ENCODE data around the gene NPHS1.

The NPHS1 gene

GRCh38 chr19:35792312-35792711, 60.0 kb downstream of the NPHS1 start:
- Mint-ChIP-seq H3K27ac (no peak overlapping the region), H3K4me1 (no peaks in the 10 kb centered on the region), H3K27me3 (peaks cover 48% of the 10 kb centered on the region), H3K9me3 (no peaks in the 10 kb centered on the region), H3K36me3 (no peaks in the 10 kb centered on the region), H3K4me3 (no peak overlapping the region)
- ATAC-seq, result no peak

- Mint-ChIP-seq H3K36me3 (no peaks in the 10 kb centered on the region), H3K27ac (no peak overlapping the region), H3K9me3 (no peaks in the 10 kb centered on the region), H3K27me3 (peaks cover 43% of the 10 kb centered on the region), H3K4me1 (no peaks in the 10 kb centered on the region), H3K4me3 (no peak overlapping the region)
- no peak for ATAC-seq
Measured at GRCh38 chr19:35791814-35792279, 60.5 kb downstream of the NPHS1 start.

- Mint-ChIP-seq H3K9me3 (no peaks in the 10 kb centered on the region), H3K4me1 (no peaks in the 10 kb centered on the region)
- ATAC-seq, result no peak
Measured at GRCh38 chr19:35790981-35791813, 61.1 kb downstream of the NPHS1 start.

DNA sequence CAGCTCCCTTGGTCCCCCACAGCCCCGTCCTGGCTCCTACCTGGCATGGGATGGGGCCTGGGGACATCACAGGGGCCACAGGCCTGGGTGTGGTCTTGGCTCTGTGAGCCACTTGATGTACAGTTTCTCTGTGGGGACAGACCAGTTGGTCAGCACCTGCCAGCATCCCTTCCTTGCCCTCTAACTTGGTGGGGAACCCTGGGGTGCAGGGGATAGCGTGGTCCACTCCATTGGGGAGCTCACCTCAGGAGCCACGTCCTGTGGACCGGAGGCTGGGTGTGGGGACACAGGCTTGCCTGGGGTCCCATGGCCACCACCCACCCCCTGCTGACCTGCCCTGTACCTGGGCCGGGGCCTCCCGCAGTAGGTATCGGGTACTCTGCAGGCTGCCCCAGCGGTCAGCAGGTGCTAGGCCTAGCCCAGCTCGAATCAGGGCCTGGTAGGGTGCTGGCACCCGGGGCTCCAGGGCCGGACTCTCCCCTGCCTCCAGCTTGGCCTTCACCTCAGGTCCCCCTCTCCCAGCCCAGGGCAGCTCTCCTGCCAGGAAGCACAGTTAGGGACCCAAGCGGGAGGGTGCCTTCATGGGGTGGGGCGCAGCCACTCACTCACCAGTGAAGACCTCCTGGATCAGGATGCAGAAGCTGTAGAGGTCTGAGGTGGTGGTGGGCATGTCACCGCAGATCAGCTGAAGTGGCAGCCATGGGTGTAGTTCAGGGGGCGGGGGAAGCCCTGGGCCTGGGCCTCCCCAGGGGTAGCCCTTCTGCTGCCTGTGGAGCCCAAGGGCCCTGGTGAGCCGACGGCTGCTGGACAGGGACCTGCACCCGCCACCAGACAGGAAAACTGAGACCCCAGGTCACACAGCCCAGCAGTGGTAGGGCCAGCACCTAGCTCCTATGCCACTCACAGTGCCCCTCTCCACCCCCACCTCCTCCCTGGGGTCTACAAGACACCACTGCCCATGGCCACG, 62.0 kb downstream of the NPHS1 start:
- Mint-ChIP-seq H3K27me3 (peaks cover 32% of the 10 kb centered on the region), H3K9me3 (no peaks in the 10 kb centered on the region), H3K4me3 (no peak overlapping the region), H3K27ac (no peak overlapping the region), H3K4me1 (no peaks in the 10 kb centered on the region), H3K36me3 (no peaks in the 10 kb centered on the region)
- ATAC-seq, result no peak

More at GRCh38 chr19:35790981-35791813, 61.1 kb downstream of the NPHS1 start:
- H3K4me3 Mint-ChIP-seq, result no peak overlapping the region
- H3K36me3 Mint-ChIP-seq, result no peaks in the 10 kb centered on the region
- no peak overlapping the region for H3K27ac Mint-ChIP-seq
- peaks cover 37% of the 10 kb centered on the region for H3K27me3 Mint-ChIP-seq

GRCh38 chr19:35789195-35789977, 62.9 kb downstream of the NPHS1 start:
- Mint-ChIP-seq H3K36me3 (no peaks in the 10 kb centered on the region), H3K27ac (no peak overlapping the region), H3K27me3 (peaks cover 32% of the 10 kb centered on the region), H3K4me1 (no peaks in the 10 kb centered on the region), H3K4me3 (no peak overlapping the region), H3K9me3 (no peaks in the 10 kb centered on the region)
- ATAC-seq, result no peak

GRCh38 chr19:35788205-35788960, 63.9 kb downstream of the NPHS1 start:
- Mint-ChIP-seq H3K9me3 (no peaks in the 10 kb centered on the region), H3K27me3 (peaks cover 23% of the 10 kb centered on the region), H3K27ac (no peak overlapping the region), H3K4me3 (no peak overlapping the region), H3K4me1 (peaks cover 2% of the 10 kb centered on the region), H3K36me3 (no peaks in the 10 kb centered on the region)
- no peak for ATAC-seq

DNA sequence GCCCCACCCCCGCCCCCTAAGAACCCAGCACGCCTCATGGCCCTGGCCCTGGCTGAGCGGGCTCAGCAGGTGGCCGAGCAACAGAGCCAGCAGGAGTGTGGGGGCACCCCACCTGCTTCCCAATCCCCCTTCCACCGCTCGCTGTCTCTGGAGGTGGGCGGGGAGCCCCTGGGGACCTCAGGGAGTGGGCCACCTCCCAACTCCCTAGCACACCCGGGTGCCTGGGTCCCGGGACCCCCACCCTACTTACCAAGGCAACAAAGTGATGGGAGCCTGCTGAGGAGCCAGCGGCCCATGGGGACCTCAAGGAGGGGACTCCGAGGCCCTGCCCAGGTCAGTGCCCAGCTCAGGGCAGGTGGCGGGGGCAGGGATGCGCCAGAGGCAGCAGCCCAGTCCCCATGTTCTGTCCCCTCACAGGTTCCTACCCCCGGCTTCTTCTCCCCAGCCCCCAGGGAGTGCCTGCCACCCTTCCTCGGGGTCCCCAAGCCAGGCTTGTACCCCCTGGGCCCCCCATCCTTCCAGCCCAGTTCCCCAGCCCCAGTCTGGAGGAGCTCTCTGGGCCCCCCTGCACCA, 65.0 kb downstream of the NPHS1 start:
- H3K9me3 Mint-ChIP-seq, result no peaks in the 10 kb centered on the region
- H3K27me3 Mint-ChIP-seq, result peaks cover 12% of the 10 kb centered on the region
- peaks cover 6% of the 10 kb centered on the region for H3K4me1 Mint-ChIP-seq
- no peak for ATAC-seq
- no peaks in the 10 kb centered on the region for H3K36me3 Mint-ChIP-seq
- H3K4me3 Mint-ChIP-seq, result no peak overlapping the region
- no peak overlapping the region for H3K27ac Mint-ChIP-seq

GRCh38 chr19:35786299-35787160, 65.8 kb downstream of the NPHS1 start:
- peak; percentile 4 for ATAC-seq
- H3K27me3 Mint-ChIP-seq, result peaks cover 4% of the 10 kb centered on the region
- H3K36me3 Mint-ChIP-seq, result no peaks in the 10 kb centered on the region
- no peaks in the 10 kb centered on the region for H3K9me3 Mint-ChIP-seq
- H3K4me3 Mint-ChIP-seq, result no peak overlapping the region
- no peak overlapping the region for H3K27ac Mint-ChIP-seq
- H3K4me1 Mint-ChIP-seq, result peaks cover 6% of the 10 kb centered on the region

DNA sequence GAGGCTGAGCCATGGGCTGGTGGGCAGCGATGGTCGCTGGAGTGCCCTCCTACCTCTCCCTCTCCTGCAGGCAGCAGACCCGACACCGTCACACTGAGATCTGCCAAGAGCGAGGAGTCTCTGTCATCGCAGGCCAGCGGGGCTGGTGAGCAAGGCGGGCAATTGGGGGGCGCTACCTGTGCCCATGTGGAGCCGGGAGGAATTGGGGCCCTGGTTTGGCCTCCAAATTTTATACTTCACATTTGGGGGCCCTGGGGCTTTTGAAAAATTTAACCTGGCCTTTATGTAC, 67.0 kb downstream of the NPHS1 start:
- H3K27ac Mint-ChIP-seq, result no peak overlapping the region
- H3K9me3 Mint-ChIP-seq, result no peaks in the 10 kb centered on the region
- ATAC-seq, result no peak
- H3K27me3 Mint-ChIP-seq, result no peaks in the 10 kb centered on the region
- no peaks in the 10 kb centered on the region for H3K36me3 Mint-ChIP-seq
- peaks cover 6% of the 10 kb centered on the region for H3K4me1 Mint-ChIP-seq
- no peak overlapping the region for H3K4me3 Mint-ChIP-seq

DNA sequence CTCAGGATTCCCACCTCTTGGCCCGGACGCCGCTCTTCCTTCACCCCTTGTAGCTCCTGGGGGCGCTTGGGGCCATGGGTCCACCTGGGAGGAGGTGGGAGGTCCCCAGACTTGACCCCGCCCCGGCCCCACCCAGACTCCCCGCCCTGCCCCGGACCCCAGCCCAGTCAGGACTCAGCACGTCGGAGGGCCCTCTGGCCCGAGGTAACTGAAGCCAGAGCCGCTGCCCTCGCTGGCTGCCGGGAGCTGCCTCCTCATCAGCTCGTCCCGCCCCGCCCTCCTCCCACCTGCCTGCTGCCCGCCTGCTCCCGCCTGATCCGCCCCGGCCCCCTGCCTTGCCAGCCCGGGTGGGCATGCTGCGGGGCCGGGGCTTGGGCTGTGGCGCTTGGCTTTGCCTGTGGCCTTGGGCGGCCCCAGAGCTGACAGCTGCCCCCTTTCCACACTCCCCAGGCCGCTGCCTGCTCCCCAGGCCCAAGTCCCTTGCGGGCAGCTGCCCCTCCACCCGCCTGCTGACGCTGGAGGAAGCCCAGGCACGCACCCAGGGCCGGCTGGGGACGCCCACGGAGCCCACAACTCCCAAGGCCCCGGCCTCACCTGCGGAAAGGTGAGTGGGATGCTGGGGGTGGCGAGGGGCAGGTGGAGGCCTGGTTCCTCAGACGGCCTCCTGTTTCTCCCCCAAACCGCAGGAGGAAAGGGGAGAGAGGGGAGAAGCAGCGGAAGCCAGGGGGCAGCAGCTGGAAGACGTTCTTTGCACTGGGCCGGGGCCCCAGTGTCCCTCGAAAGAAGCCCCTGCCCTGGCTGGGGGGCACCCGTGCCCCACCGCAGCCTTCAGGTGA, 67.6 kb downstream of the NPHS1 start:
- Mint-ChIP-seq H3K4me3 (no peak overlapping the region), H3K9me3 (no peaks in the 10 kb centered on the region), H3K27me3 (no peaks in the 10 kb centered on the region), H3K36me3 (no peaks in the 10 kb centered on the region), H3K27ac (no peak overlapping the region), H3K4me1 (peaks cover 6% of the 10 kb centered on the region)
- ATAC-seq, result no peak

DNA sequence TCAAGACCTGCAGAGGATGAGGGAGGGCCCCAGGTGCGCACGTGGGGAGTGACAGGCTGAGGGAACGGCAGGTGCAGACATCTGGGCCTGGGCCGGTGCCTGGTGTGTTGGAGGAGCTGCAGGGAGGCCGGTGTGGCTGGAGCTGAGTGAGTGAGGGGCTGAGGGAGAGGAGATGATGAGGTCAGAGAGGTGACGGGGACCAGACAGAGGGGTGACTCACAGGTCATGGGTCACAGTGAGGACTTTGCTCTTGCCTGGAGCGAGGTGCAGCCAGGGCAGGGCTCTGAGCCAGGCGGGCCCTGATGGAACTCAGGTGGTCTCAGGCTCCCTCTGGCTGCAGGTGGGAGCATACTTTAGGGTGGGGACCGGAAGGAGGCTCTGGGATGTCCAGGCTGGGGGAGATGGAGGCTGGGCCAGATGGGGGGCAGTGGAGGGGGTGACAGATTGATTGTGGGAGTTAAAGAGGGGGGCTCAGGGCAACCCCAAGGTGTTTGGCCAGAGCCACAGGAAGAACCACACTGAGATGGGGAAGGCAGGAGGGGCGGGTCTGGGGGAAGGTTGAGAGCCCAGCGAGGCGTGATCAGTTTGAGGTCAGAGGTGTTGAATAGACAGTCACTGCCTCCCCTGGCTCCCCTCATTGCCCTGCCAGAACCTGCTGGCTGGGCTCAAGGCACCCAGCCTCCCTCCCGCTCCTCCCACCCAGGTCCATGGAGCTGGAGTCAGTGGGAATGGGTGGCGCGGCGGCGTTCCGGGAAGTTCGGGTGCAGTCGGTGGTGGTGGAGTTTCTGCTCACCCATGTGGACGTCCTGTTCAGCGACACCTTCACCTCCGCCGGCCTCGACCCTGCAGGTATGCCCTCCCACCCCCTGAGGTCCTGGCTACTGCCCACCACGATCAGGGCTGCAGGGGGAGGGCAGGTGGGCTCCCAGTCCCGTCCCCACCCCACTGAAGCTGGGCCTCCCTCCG, 68.6 kb downstream of the NPHS1 start:
- Mint-ChIP-seq H3K36me3 (no peaks in the 10 kb centered on the region), H3K27ac (no peak overlapping the region), H3K27me3 (no peaks in the 10 kb centered on the region), H3K4me3 (no peak overlapping the region), H3K9me3 (no peaks in the 10 kb centered on the region), H3K4me1 (peaks cover 6% of the 10 kb centered on the region)
- no peak for ATAC-seq

GRCh38 chr19:35782589-35782988, 69.7 kb downstream of the NPHS1 start:
- no peak for ATAC-seq
- H3K4me1 Mint-ChIP-seq, result peaks cover 6% of the 10 kb centered on the region
- no peaks in the 10 kb centered on the region for H3K36me3 Mint-ChIP-seq
- no peak overlapping the region for H3K27ac Mint-ChIP-seq
- H3K4me3 Mint-ChIP-seq, result no peak overlapping the region
- no peaks in the 10 kb centered on the region for H3K9me3 Mint-ChIP-seq
- H3K27me3 Mint-ChIP-seq, result no peaks in the 10 kb centered on the region

Data from stimulated activated memory B cell treated with anti-CD40 and anti-IgM and Interleukin-4, amounts not matched to agents 10 μg/mL and 1 μg/mL and 100 μg/mL, for 72 hours (primary cell).